Endodermal cell (in vitro differentiated cells): ENCODE results near the gene CASKIN2. TPM values are rescaled to one million over a fixed set of nuclear protein-coding genes. Genes with fewer than 3 reads are reported as not detected.

Source experiments
- DNase-seq: peaks from one replicate; pipeline ENCODE4 v3.0.0-alpha.2; 2017
- H3K27ac ChIP-seq: 2 replicates; pipeline ENCODE4 v1.5.1; 2013; ENCODE audit warnings: mild to moderate bottlenecking, low read depth, low read length, moderate library complexity
- H3K27me3 ChIP-seq: 2 replicates; pipeline ENCODE4 v1.6.1; 2013; ENCODE audit warnings: mild to moderate bottlenecking, low read length, moderate library complexity; ENCODE audit not compliant: insufficient read depth, control insufficient read depth, poor library complexity, severe bottlenecking
- H3K36me3 ChIP-seq: 2 replicates; pipeline ENCODE4 v1.7.0; 2013; ENCODE audit warnings: mild to moderate bottlenecking, low read length, moderate library complexity; ENCODE audit not compliant: control insufficient read depth, insufficient read depth
- H3K4me1 ChIP-seq: one replicate; pipeline ENCODE4 v1.7.0; 2013; ENCODE audit warnings: low read length; ENCODE audit not compliant: control insufficient read depth, insufficient read depth
- H3K4me3 ChIP-seq: 2 replicates; pipeline ENCODE4 v1.5.1; 2013; ENCODE audit warnings: mild to moderate bottlenecking, low read length, moderate library complexity
- H3K9ac ChIP-seq: 2 replicates; pipeline ENCODE4 v1.6.1; 2013; ENCODE audit warnings: mild to moderate bottlenecking, low read length, moderate library complexity; ENCODE audit not compliant: poor library complexity, severe bottlenecking; ENCODE audit errors: extremely low read depth
- H3K9me3 ChIP-seq: 2 replicates; pipeline ENCODE4 v1.6.1; 2013; ENCODE audit warnings: mild to moderate bottlenecking, low read length, moderate library complexity; ENCODE audit not compliant: control insufficient read depth
- H3K27ac Mint-ChIP-seq: 2 replicates; pipeline ENCODE4 v1.8.0; 2020; ENCODE audit warnings: mixed read lengths
- H3K27me3 Mint-ChIP-seq: 2 replicates; pipeline ENCODE4 v1.8.0; 2021; ENCODE audit warnings: mild to moderate bottlenecking, mixed read lengths; ENCODE audit not compliant: insufficient read depth
- H3K36me3 Mint-ChIP-seq: 2 replicates; pipeline ENCODE4 v1.8.0; 2020; ENCODE audit warnings: low read depth, mixed read lengths
- H3K4me1 Mint-ChIP-seq: 2 replicates; pipeline ENCODE4 v1.8.0; 2020; ENCODE audit warnings: mixed read lengths
- H3K4me3 Mint-ChIP-seq: 2 replicates; pipeline ENCODE4 v1.8.0; 2020; ENCODE audit warnings: mild to moderate bottlenecking, moderate library complexity, mixed read lengths
- H3K9me3 Mint-ChIP-seq: 2 replicates; pipeline ENCODE4 v1.8.0; 2020; ENCODE audit warnings: mild to moderate bottlenecking, mixed read lengths
- CTCF ChIP-seq: fragments of 200-600 bp; sonication (generic); conservative IDR thresholded peaks from 2 replicates; pipeline ENCODE4 v1.5.0; 2021; ENCODE audit warnings: antibody characterized with exemption, mild to moderate bottlenecking
- WGBS, 2 experiments: methylation state at CpG; one replicate each; pipeline versions ENCODE4 v1.1.5 to v1.1.7; 2013; ENCODE audit warnings: missing lambda C conversion rate in 2 of 2, mixed read lengths in 1 of 2; ENCODE audit not compliant: insufficient coverage in 1 of 2, insufficient read length in 1 of 2; 5-methylcytosine and 5-hydroxymethylcytosine counted together
- total RNA-seq, 2 donors: library from RNA; stranded (reverse); fragmentation: NEBNext Ultra II Directional in 1 of 2; extraction: Animal tissue kit (Norgen Biotek cat#: 25700) in 1 of 2; gene quantifications; 2 replicates in 1 of 2; 3 replicates in 1 of 2; pipeline ENCODE4 v1.2.1, GENCODE V29; 2021

CASKIN2 gene
- total RNA-seq, 2 donors from 2014 or later = 26.4 to 31.0 TPM

- DNase-seq = no peak
- H3K27me3 ChIP-seq = no peaks in the 10 kb centered on the region
- peaks cover 21% of the 10 kb centered on the region for H3K36me3 ChIP-seq
- Mint-ChIP-seq H3K27me3 (no peaks in the 10 kb centered on the region), H3K36me3 (peaks cover 11% of the 10 kb centered on the region), H3K27ac (no peak overlapping the region), H3K4me1 (no peaks in the 10 kb centered on the region), H3K4me3 (no peak overlapping the region), H3K9me3 (no peaks in the 10 kb centered on the region)
- 95 to 98% methylated on average over 15 to 25 of the region's 25 CpGs for WGBS, 2 experiments
- H3K9ac ChIP-seq = no peak overlapping the region
- no peaks in the 10 kb centered on the region for H3K9me3 ChIP-seq
- TF ChIP-seq CTCF = no peak
- H3K4me3 ChIP-seq = no peak overlapping the region
- no peaks in the 10 kb centered on the region for H3K4me1 ChIP-seq
- no peak overlapping the region for H3K27ac ChIP-seq
Measured at GRCh38 chr17:75502721-75503329, 12.5 kb downstream of the CASKIN2 start.

GRCh38 chr17:75502072-75502720, 13.1 kb downstream of the CASKIN2 start:
- no peak for TF ChIP-seq CTCF
- Histone ChIP-seq H3K4me3 (no peak overlapping the region), H3K9me3 (no peaks in the 10 kb centered on the region), H3K9ac (no peak overlapping the region), H3K4me1 (no peaks in the 10 kb centered on the region), H3K27ac (no peak overlapping the region), H3K36me3 (peaks cover 18% of the 10 kb centered on the region), H3K27me3 (no peaks in the 10 kb centered on the region)
- H3K9me3 Mint-ChIP-seq = no peaks in the 10 kb centered on the region
- DNase-seq = no peak
- no peaks in the 10 kb centered on the region for H3K27me3 Mint-ChIP-seq
- no peaks in the 10 kb centered on the region for H3K4me1 Mint-ChIP-seq
- H3K27ac Mint-ChIP-seq = no peak overlapping the region
- H3K4me3 Mint-ChIP-seq = no peak overlapping the region
- 91 to 94% methylated on average over 10 to 40 of the region's 40 CpGs for WGBS, 2 experiments
- H3K36me3 Mint-ChIP-seq = peaks cover 14% of the 10 kb centered on the region

- no peaks in the 10 kb centered on the region for H3K9me3 ChIP-seq
- no peaks in the 10 kb centered on the region for H3K4me1 ChIP-seq
- H3K4me3 ChIP-seq = no peak overlapping the region
- H3K9me3 Mint-ChIP-seq = no peaks in the 10 kb centered on the region
- no peak for DNase-seq
- H3K36me3 Mint-ChIP-seq = peaks cover 16% of the 10 kb centered on the region
- H3K27me3 ChIP-seq = no peaks in the 10 kb centered on the region
- H3K27me3 Mint-ChIP-seq = no peaks in the 10 kb centered on the region
- H3K9ac ChIP-seq = no peak overlapping the region
- H3K4me1 Mint-ChIP-seq = no peaks in the 10 kb centered on the region
- H3K36me3 ChIP-seq = peaks cover 12% of the 10 kb centered on the region
- H3K27ac ChIP-seq = no peak overlapping the region
- H3K4me3 Mint-ChIP-seq = no peak overlapping the region
- H3K27ac Mint-ChIP-seq = no peak overlapping the region
- 80 to 93% methylated on average over 7 to 21 of the region's 21 CpGs for WGBS, 2 experiments
- TF ChIP-seq CTCF = no peak
Measured at GRCh38 chr17:75501378-75502071, 13.8 kb downstream of the CASKIN2 start.
